ENCODE data around the gene CUL4A.

DNA sequence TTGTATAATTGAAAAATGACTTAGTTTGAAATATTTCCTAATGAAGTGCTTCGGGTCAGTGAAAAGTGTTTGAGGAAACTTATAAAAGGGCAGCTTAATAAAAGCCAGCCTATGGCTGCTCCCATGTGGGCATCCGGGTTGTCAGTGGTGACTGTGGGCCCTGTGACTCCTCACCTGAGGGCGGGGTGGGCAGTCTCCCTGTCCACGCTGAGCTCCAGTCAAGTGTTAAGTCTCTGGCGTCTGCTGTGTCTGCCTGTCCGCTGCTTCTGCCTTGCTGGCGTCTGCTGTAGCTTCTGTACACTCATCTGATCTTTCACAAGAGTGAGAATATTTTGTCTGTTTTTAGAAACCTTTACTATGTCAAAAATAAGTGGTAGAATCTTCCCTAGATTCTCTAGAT is 94.7 kb downstream of the CUL4A start:
- TF ChIP-seq YY1 (IDR thresholded peaks at IDR 0.05; ENCODE audit: insufficient read depth, insufficient read length), result no peak
- TF ChIP-seq SUZ12 (IDR thresholded peaks at IDR 0.05; ENCODE audit: extremely low read depth, insufficient read depth, insufficient read length), result no peak

Measured in NT2/D1 (cell line).